ENCODE data around the gene ZNF280C.
"Not testable (repeated sequence)": the region's sequence is repeated elsewhere in the genome, so short reads cannot be mapped to it uniquely, and the experiment has no call there.

Gene ZNF280C

DNA sequence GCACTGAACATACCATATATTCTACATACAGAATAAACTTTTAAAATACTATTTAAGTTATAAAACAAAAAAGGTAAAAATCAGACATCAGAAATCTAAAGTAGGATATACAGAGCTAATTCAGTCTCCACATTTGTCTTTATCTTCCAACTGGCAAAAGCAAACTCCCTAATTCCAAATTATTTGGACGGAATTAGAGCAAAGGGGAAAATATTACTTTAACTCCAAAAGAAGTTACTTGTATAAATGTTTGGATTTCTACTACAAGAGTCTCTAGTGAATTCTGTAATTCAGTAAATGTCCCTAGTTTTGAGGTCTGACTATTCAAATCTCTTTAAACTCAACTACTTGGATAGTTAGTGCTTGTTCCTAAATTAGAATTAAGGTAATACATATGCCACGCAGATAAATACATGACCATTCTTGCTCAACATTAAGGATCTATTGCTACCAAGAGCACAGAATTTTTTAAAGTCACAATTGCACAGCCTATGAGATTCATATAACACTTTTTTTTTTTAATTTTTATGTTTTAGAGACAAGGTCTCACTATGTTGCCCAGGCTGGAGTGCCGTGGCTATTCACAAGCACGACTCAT is 7.3 kb downstream of the ZNF280C start:
- DNase-seq (ENCODE audit: low spot score): no peak

DNA sequence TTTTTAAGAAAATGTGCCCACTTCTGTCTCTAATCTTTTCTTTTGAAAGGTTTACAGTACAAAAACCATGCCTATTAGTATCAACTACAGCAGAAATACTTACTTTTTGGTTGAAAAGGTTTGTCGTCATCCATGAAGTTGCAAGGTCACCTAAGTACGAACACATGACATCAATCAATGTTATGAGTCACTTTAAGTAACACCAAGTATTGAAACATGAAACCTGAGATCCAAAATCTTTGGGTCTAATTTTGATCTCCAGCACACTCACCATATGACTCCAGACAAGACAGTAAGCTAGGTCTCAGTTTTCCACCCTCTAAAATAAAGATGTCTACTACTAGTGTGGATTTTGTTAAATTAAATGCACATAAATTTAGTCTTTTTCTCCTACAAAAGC is 8.4 kb downstream of the ZNF280C start:
- no peak for DNase-seq (ENCODE audit: low spot score)

DNA sequence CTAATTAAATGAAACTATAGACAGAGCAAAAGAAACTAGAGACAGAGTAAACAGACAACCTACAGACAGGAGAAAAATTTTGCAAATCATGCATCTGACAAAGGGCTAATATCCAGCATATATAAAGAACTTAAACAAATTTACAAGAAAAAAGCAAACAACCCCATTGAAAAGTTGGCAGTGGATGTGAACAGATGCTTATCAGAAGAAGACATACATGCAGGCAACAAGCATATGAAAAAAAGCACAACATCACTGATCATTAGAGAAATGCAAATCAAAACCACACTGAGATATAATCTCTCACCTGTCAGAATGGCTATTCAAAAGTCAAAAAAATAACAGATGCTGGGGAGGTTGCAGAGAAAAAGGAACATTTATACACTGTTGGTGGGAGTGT is 14.8 kb downstream of the ZNF280C start:
- no peak for DNase-seq (ENCODE audit: low spot score)

DNA sequence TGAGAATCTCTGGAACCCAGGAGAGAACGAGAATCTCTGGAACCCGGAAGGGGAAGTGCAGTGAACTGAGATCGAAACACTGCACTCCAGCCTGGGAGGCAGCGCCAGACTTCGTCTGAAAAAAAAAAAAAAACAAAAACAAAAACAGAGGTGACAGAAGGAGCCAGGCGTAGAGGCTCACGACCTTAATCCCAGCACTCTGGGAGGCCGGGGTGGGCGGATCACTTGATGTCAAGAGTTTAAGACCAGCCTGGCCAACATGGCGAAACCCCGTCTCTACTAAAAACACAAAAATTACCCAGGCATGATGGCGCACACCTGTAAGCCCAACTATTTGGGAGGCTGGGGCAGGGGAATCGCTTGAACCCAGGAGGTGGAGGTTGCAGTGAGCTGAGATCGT is 17.0 kb downstream of the ZNF280C start:
- no peak for DNase-seq (ENCODE audit: low spot score)

DNA sequence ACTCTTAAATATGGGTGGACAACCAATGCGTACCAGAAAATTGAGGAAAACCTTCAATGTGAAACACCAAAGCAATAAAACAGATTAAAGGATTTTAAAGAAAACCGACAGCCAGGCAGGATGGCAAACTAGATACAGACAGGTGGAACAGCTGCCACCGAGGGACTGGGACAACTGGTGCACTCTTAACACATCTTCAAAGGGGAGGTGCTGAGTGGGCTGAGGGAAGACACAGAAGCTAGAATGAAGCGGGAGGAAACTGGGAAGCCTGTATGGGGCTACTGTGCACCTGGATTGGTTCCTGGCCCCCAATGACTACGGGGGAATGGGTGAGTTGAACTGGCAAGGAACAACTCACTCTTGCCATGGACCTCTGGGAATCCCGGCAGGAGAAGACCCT is 20.7 kb downstream of the ZNF280C start:
- no peak for DNase-seq (ENCODE audit: low spot score)

GRCh38 chrX:130246084-130246483 is 22.6 kb downstream of the ZNF280C start:
- no peak for DNase-seq (ENCODE audit: low spot score)

GRCh38 chrX:130245441-130245840 is 23.3 kb downstream of the ZNF280C start:
- no peak for DNase-seq (ENCODE audit: low spot score)

DNA sequence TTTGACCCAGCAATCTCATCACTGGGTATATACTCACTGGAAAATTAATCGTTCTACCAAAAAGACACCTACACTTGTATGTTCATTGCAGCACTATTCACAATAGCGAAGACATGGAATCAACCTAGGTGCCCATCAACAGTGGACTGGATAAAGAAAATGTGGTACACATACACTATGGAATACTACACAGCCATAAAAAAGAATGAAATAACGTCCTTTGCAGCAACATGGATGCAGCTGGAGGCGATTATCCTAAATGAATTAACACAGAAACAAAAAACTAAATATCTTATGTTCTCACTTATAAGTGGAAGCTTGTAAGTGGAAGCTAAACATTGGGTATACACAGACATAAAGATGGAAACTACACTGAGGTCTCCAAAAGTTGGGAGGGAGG is 37.5 kb downstream of the ZNF280C start:
- DNase-seq (ENCODE audit: low spot score): not testable (repeated sequence)

- no peak for DNase-seq (ENCODE audit: low spot score)
Measured at GRCh38 chrX:130228871-130229270, 39.8 kb downstream of the ZNF280C start.

GRCh38 chrX:130224810-130225209 is 43.9 kb downstream of the ZNF280C start:
- DNase-seq (ENCODE audit: low spot score): no peak

DNA sequence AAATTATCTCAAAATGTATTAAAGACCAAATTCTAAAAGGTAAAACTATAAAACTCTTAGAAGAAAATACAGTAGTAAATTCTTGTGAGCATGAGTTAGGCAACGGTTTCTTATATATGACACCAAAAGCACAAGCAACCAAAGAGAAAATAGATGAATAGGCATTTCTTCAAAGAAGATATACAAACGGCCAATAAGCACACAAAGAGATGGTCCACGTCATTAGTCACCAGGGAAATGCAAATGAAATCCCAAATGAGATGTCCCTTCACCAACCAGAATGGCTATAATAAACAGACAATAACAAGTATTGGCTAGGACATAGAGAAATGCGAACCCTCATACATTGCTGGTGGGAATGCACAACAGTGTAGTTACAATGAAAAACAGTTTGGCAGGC is 52.4 kb downstream of the ZNF280C start:
- no peak for DNase-seq (ENCODE audit: low spot score)

DNA sequence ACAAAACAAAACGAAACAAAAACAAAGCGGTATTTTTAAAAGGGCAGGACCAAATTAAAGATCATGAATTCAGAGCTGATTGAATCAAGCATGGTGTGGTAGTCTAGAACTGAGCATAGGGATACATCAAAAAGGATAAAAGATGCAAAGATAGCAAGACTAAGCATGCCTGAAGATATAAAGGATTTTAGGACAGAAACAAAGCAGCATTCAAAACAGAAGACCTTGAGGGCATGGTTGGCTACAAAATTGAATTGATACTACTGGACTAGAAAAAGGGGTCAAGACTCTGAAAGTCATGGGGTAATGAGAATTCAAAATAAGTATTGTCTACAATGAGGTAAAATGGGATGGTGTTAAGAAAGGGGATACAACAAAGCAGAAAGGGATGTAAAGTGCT is 55.3 kb downstream of the ZNF280C start:
- DNase-seq (ENCODE audit: low spot score): no peak

- no peak for DNase-seq (ENCODE audit: low spot score)
Measured at GRCh38 chrX:130212371-130212770, 56.3 kb downstream of the ZNF280C start.

GRCh38 chrX:130211415-130212186 is 57.1 kb downstream of the ZNF280C start:
- DNase-seq (ENCODE audit: low spot score): no peak

- DNase-seq (ENCODE audit: low spot score): no peak
Measured at GRCh38 chrX:130204647-130205046, 64.1 kb downstream of the ZNF280C start.

- DNase-seq (ENCODE audit: low spot score): no peak
Measured at GRCh38 chrX:130197464-130197863, 71.2 kb downstream of the ZNF280C start.

DNA sequence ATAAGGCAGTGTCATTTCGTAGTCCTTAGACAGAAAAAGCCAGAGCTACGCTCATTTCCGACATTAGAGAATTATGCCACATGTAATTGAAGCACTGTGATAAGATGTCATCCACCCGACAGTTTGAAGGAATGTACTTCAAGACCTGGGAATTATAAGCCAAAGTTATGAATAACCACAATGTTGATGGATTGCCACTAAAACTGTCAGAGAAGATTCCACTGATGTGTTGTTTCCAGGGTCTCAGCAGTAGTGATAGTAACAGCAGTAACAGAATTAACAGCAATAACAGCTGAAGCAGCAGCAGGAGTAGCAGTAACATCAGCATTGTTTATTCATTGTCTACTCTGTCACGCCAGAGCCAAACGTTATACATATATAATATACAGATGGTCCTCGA is 72.2 kb downstream of the ZNF280C start:
- no peak for DNase-seq (ENCODE audit: low spot score)

DNA sequence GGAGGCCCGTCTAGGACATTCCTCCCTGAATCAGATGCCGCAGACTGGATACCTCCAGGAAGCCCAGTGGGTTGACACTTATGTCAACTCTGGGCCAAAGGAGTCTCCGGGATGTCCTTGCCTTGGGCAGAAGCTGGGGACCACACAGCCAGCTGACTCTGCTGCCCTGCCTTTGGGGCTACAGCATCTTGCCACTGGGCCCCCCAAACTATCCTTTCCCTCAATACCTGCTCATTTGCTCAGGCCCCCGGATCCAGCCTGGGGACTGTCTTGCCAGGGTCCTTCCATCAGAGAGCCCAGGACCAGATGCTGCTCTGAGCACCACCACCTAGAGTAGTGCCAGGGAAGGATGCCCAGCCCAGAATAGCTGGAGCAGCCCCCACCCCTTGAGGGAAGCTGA is 77.9 kb downstream of the ZNF280C start:
- DNase-seq (ENCODE audit: low spot score): no peak

DNA sequence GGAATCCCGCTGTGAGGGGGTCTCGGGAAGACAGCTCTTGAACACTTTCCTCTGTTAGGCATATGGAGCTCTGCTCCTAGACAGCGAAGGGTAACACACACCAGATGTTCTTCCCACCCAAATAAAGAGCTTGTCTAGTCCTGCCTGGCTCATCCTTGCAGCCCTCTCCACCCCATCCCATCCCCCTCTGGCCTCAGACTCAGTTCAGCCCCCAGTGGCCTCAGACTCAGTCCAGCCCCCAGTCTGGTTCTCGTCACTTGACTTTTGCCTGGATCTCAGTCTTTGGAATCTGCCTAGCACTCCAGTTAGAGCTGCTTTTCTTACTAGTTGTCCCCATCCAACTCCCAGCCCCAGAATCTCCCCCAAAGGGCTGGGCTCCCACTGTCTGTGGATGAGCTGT is 82.0 kb downstream of the ZNF280C start:
- DNase-seq (ENCODE audit: low spot score): no peak

DNA sequence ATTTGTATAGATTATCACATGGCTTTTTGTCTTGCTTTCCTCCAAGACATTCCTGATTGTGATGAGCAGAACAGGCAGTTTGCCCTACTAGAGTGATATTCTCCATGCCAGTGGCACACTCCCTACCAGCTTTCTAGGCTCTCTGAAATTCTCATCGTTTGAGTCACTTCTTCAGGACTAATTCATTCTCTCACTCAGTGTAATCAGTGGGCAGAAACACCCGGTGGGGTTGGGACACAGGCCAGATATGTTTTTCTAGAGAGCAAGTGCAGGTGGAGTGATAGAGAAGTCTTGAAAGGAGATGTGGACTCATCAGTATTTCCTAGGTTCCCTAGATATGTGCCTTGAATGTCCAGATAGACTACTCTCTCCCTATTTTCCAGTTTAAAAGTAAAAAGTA is 83.8 kb downstream of the ZNF280C start:
- no peak for DNase-seq (ENCODE audit: low spot score)

GRCh38 chrX:130184168-130184567 is 84.5 kb downstream of the ZNF280C start:
- DNase-seq (ENCODE audit: low spot score): no peak

- no peak for DNase-seq (ENCODE audit: low spot score)
Measured at GRCh38 chrX:130179579-130180215, 89.0 kb downstream of the ZNF280C start.

GRCh38 chrX:130179170-130179569 is 89.5 kb downstream of the ZNF280C start:
- DNase-seq (ENCODE audit: low spot score): no peak

DNA sequence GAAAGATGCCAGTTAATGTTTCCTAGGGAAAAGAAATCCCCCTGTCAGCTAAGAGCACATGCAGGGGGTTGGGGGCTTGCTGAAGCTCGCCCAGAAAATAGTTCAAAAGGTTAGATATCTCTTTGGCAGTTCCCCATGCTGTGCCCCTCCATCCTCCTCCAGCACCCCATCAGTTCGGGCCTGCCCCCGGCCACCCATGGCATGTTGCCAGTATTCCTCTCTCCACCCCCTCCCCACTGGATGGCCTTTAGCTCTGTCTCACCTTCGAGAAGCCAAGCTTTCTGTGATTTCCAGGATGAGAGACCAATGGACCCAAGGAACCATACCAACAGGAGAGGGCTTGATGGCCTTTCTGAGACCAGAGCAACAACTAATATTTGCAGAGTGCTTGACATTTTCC is 91.8 kb downstream of the ZNF280C start:
- no peak for DNase-seq (ENCODE audit: low spot score)

All from germinal center (tissue), 1 donor.